Measurements from ENCODE around the gene UBL3. TPM values are rescaled to one million over a fixed set of nuclear protein-coding genes. Genes with fewer than 3 reads are reported as not detected.

The UBL3 gene
- total and polyA plus RNA-seq, 10 of the 15 experiments (the other 5 are each of a cell fraction or from before 2014, with no cell fraction given): 5.5 to 13.7 (median 10.6) TPM

DNA sequence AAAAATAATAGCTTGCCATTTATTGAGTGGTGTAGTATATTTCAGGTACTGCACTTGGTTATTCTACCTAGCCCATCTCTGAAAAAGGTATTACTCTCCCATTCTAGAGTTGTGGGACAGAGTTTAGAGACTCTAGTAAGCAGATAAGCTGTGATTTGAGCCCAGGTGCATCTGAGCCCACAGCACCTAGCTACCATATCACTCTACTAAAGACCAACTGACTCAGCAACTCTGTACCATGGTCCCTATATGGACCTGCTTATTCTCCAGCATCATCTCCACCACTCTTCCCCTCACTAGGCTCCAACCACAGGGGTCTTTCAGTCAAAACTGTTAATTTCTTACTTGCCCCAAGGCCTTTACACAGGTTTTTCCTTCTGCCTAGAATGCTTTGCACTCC, 64.4 kb downstream of the UBL3 start:
- Histone ChIP-seq H3K79me2 (ENCODE audit: control insufficient read depth, insufficient read depth, low read length) (no peaks in the 10 kb centered on the region), H4K20me1 (ENCODE audit: control insufficient read depth, insufficient read depth) (no peaks in the 10 kb centered on the region), H3K27ac (ENCODE audit: control insufficient read depth, insufficient read depth) (no peak overlapping the region), H3K9ac (ENCODE audit: control insufficient read depth, insufficient read depth, low read length) (no peak overlapping the region), H3K4me1 (ENCODE audit: control insufficient read depth, insufficient read depth, low read length) (no peaks in the 10 kb centered on the region), H3K4me2 (ENCODE audit: control insufficient read depth, insufficient read depth) (no peak overlapping the region), H3K27me3 (replicated peaks in 1 of 2; ENCODE audit: control insufficient read depth in 2 of 2, insufficient read depth in 2 of 2, low read length in 1 of 2) (no peaks in the 10 kb centered on the region), H2AFZ (ENCODE audit: control insufficient read depth, low read depth, low read length) (no peak overlapping the region), H3K9me3 (replicated peaks; ENCODE audit: control insufficient read depth, insufficient read depth, low read length) (no peaks in the 10 kb centered on the region), H3K4me3 (no peak overlapping the region), H3K36me3 (ENCODE audit: control insufficient read depth in 2 of 2, insufficient read depth in 2 of 2, low read length in 1 of 2) (no peaks in the 10 kb centered on the region)
- DNase-seq (ENCODE audit: low read depth, low spot score): no peak
- RAD21 ChIA-PET (ENCODE audit: unreplicated experiment): interaction anchor here (0.9 to 1.2 kb wide), 2 partner anchors 34 to 326 kb away, joined by 3 to 5 read pairs; no protein-coding TSS in a partner anchor
- SMC1A ChIA-PET (ENCODE audit: uncharacterized antibody, unreplicated experiment): interaction anchor here (0.9 to 2.3 kb wide), 8 partner anchors 11 to 329 kb away, joined by 3 to 10 read pairs (median 4); no protein-coding TSS in a partner anchor
- no TSS peak for BruUV-seq (replicated peaks)
- CTCF ChIA-PET: interaction anchor here (0.9 to 3.3 kb wide), 6 partner anchors 9 to 199 kb away, joined by 3 to 23 read pairs (median 3); no protein-coding TSS in a partner anchor
- in situ Hi-C loops (cut with MboI) (no loop called here), intact Hi-C loops (cut with micrococcal nuclease; ENCODE audit: unreplicated experiment) (no loop called here)
- no peak for FAIRE-seq
- POLR2A ChIA-PET: interaction anchor here (1.0 kb wide), 1 partner anchor 10 kb away, joined by 9 read pairs; no protein-coding TSS in a partner anchor
- no peak for ATAC-seq
- TF ChIP-seq MXI1 (IDR thresholded peaks at IDR 0.05; ENCODE audit: low read depth, low read length): no peak
- TF ChIP-seq REST (IDR thresholded peaks at IDR 0.05; ENCODE audit: low read depth, low read length): no peak
- no peak for TF ChIP-seq RB1 (IDR thresholded peaks at IDR 0.05; ENCODE audit: borderline replicate concordance)
- no peak for TF ChIP-seq PKNOX1 (IDR thresholded peaks at IDR 0.05)
- no peak for TF ChIP-seq USF2 (IDR thresholded peaks at IDR 0.05; ENCODE audit: borderline replicate concordance, low read depth, low read length)
- TF ChIP-seq CEBPZ (IDR thresholded peaks at IDR 0.05; ENCODE audit: low read depth, low read length): no peak
- TF ChIP-seq BRCA1 (IDR thresholded peaks at IDR 0.05; ENCODE audit: low read depth, low read length): no peak
- TF ChIP-seq RBBP5 (conservative IDR thresholded peaks at IDR 0.05): no peak
- TF ChIP-seq, protein P1, sequence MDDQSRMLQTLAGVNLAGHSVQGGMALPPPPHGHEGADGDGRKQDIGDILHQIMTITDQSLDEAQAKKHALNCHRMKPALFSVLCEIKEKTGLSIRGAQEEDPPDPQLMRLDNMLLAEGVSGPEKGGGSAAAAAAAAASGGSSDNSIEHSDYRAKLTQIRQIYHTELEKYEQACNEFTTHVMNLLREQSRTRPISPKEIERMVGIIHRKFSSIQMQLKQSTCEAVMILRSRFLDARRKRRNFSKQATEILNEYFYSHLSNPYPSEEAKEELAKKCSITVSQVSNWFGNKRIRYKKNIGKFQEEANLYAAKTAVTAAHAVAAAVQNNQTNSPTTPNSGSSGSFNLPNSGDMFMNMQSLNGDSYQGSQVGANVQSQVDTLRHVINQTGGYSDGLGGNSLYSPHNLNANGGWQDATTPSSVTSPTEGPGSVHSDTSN (IDR thresholded peaks at IDR 0.05; ENCODE audit: insufficient replicate concordance, low read depth, low read length): no peak
- no peak for TF ChIP-seq DPF2 (IDR thresholded peaks at IDR 0.05)
- TF ChIP-seq, protein P2, sequence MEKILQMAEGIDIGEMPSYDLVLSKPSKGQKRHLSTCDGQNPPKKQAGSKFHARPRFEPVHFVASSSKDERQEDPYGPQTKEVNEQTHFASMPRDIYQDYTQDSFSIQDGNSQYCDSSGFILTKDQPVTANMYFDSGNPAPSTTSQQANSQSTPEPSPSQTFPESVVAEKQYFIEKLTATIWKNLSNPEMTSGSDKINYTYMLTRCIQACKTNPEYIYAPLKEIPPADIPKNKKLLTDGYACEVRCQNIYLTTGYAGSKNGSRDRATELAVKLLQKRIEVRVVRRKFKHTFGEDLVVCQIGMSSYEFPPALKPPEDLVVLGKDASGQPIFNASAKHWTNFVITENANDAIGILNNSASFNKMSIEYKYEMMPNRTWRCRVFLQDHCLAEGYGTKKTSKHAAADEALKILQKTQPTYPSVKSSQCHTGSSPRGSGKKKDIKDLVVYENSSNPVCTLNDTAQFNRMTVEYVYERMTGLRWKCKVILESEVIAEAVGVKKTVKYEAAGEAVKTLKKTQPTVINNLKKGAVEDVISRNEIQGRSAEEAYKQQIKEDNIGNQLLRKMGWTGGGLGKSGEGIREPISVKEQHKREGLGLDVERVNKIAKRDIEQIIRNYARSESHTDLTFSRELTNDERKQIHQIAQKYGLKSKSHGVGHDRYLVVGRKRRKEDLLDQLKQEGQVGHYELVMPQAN (conservative IDR thresholded peaks at IDR 0.05): no peak
- TF ChIP-seq TBL1XR1 (IDR thresholded peaks at IDR 0.05; ENCODE audit: low read depth, low read length): no peak
